Caco-2 (cell line): ENCODE measurements around the gene IDI2. TPM values are rescaled to one million over a fixed set of nuclear protein-coding genes. Genes with fewer than 3 reads are reported as not detected.

Experiments
- BruUV-seq: library from RNA; stranded (reverse); fragments of 400-500 nt; replicated peaks from 2 replicates; lab custom pipeline; 2021; lab: Mats Ljungman, UMichigan
- CTCF ChIA-PET: fragments of 300-600 bp; sonication (Branson Sonifier 250); formaldehyde crosslinking; loops from one replicate; lab custom pipeline; 2022; ENCODE audit warnings: antibody characterized with exemption; lab: Charles Lee
- POLR2A ChIA-PET: fragments of 300-600 bp; sonication (Branson Sonifier 250); formaldehyde crosslinking; loops from one replicate; lab custom pipeline; 2022; ENCODE audit warnings: antibody characterized with exemption; lab: Charles Lee
- DNase-seq, 2 experiments: peaks; one replicate each; pipeline versions ENCODE4 v3.0.0 to v3.0.0-alpha.2; 2020 to 2022
- H3K27me3 ChIP-seq: replicated peaks from 2 replicates; pipeline ENCODE4 v1.6.0; 2011; ENCODE audit warnings: low read length; ENCODE audit not compliant: control insufficient read depth, insufficient read depth
- H3K36me3 ChIP-seq: 2 replicates; pipeline ENCODE4 v1.5.1; 2011; ENCODE audit warnings: low read length; ENCODE audit not compliant: control insufficient read depth, insufficient read depth
- H3K4me1 ChIP-seq: fragments of 250-450 bp; sonication (Bioruptor Pico); 2 replicates; pipeline ENCODE4 v1.5.1; 2020; ENCODE audit warnings: mild to moderate bottlenecking
- H3K4me3 ChIP-seq: 2 replicates; pipeline ENCODE4 v1.5.1; 2011; ENCODE audit warnings: low read depth, mild to moderate bottlenecking, control low read depth, low read length
- H3K9me3 ChIP-seq: fragments of 250-450 bp; sonication (Bioruptor Pico); 2 replicates; pipeline ENCODE4 v1.5.1; 2020; ENCODE audit warnings: mild to moderate bottlenecking, moderate library complexity
- H3K27ac Mint-ChIP-seq: one replicate; pipeline ENCODE4 v1.8.0; 2022; ENCODE audit warnings: mixed read lengths; ENCODE audit not compliant: unreplicated experiment
- H3K27me3 Mint-ChIP-seq: one replicate; pipeline ENCODE4 v1.8.0; 2022; ENCODE audit warnings: mixed read lengths; ENCODE audit not compliant: insufficient read depth, unreplicated experiment
- H3K36me3 Mint-ChIP-seq: one replicate; pipeline ENCODE4 v1.8.0; 2022; ENCODE audit warnings: mild to moderate bottlenecking, mixed read lengths; ENCODE audit not compliant: insufficient read depth, unreplicated experiment
- H3K4me1 Mint-ChIP-seq: one replicate; pipeline ENCODE4 v1.8.0; 2022; ENCODE audit warnings: low read depth, mixed read lengths; ENCODE audit not compliant: unreplicated experiment
- H3K4me3 Mint-ChIP-seq: one replicate; pipeline ENCODE4 v1.8.0; 2022; ENCODE audit warnings: mild to moderate bottlenecking, moderate library complexity, mixed read lengths; ENCODE audit not compliant: unreplicated experiment
- H3K9me3 Mint-ChIP-seq: one replicate; pipeline ENCODE4 v1.8.0; 2022; ENCODE audit warnings: mixed read lengths; ENCODE audit not compliant: unreplicated experiment
- CTCF ChIP-seq, 2 experiments: fragments of 200-600 bp in 1 of 2; IDR thresholded peaks; 1 replicate in 1 of 2; 2 replicates in 1 of 2; pipeline versions ENCODE4 v1.5.1 to v1.8.0; 2011 to 2022; ENCODE audit warnings: antibody characterized with exemption in 1 of 2, control low read depth in 1 of 2, inconsistent platforms in 1 of 2, low read depth in 1 of 2, low read length in 1 of 2, mild to moderate bottlenecking in 1 of 2, moderate library complexity in 1 of 2; ENCODE audit not compliant: insufficient read depth in 1 of 2, severe bottlenecking in 1 of 2, unreplicated experiment in 1 of 2
- intact Hi-C: fragments of 100-400 bp; cut with micrococcal nuclease; formaldehyde crosslinking; loops from one replicate; pipeline ENCODE4 v1.10.0; 2022; ENCODE audit not compliant: unreplicated experiment
- total RNA-seq: library from RNA; stranded (reverse); gene quantifications from 2 replicates; pipeline ENCODE4 v1.2.3, GENCODE V29; 2022

Gene IDI2
- total RNA-seq, 1 experiment from 2014 or later, result not detected

DNA sequence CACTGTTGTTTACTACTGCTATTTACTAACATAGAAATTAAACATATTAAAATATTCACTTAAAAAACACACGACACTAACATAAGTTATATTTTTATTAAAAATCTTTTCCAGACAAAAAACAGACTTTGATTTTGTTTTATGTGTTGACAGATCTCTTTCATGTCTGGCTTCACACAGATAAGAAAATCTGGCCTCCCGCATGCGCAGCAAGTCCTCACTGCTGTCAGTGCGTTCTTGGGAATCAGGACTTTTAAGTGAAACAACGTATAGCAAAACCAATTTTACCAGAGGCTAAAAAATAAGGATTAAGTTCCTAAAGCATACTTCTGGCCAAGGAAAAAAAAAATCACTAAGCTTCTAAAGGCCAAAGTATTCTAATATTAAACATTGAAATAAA lies 24.5 kb upstream of the IDI2 start:
- H3K27me3 Mint-ChIP-seq, result no peaks in the 10 kb centered on the region
- peak in 1 of 2 experiments; percentile 58 for DNase-seq
- TF ChIP-seq CTCF (IDR thresholded peaks at IDR 0.05; ENCODE audit: insufficient read depth in 1 of 2, low read depth in 1 of 2, low read length in 1 of 2, severe bottlenecking in 1 of 2, unreplicated experiment in 1 of 2), result no peak
- H3K4me3 Mint-ChIP-seq, result peak overlapping the region; percentile 99
- BruUV-seq, result no TSS peak
- Histone ChIP-seq H3K4me3 (peak overlapping the region; percentile 80), H3K27me3 (no peaks in the 10 kb centered on the region), H3K4me1 (peaks cover 19% of the 10 kb centered on the region), H3K9me3 (no peaks in the 10 kb centered on the region), H3K36me3 (peaks cover 3% of the 10 kb centered on the region; the same call in 1 of the 2 replicates)
- H3K4me1 Mint-ChIP-seq, result peaks cover 20% of the 10 kb centered on the region
- H3K27ac Mint-ChIP-seq, result peak overlapping the region; percentile 96
- ChIA-PET CTCF (no interaction called here), POLR2A (interaction anchor here (1.0 to 3.5 kb wide), 4 partner anchors 15 to 63 kb away, joined by 3 to 73 read pairs (median 8); partner anchors contain the start of gene GTPBP4)
- H3K36me3 Mint-ChIP-seq, result peaks cover 88% of the 10 kb centered on the region
- intact Hi-C loops, result no loop called here
- no peaks in the 10 kb centered on the region for H3K9me3 Mint-ChIP-seq

DNA sequence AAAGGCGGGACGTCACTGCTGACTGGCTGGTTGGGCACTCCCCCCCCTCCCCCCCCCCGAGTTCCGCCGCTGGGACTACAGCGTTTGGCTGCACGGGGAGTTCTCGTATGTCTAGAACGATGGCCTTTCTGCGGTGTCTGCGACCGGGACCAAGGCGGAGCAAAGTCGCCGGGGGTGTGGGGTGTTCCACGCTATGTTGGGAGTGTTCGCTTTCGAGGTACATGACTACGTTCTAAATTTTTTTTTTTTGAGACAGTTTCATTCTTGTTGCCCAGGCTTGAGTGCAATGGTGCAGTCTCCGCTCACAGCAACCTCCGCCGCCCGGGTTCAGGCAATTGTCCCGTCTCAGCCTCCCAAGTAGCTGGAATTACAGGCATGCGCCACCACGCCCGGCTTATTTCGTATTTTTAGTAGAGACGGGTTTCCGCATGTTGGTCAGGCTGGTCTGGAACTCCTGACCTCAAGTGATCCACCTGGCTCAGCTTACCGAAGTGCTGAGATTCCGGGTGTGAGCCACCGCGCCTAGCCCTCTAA lies 23.8 kb upstream of the IDI2 start:
- Mint-ChIP-seq H3K27ac (peak overlapping the region; percentile 96), H3K4me3 (peak overlapping the region; percentile 99), H3K36me3 (peaks cover 88% of the 10 kb centered on the region), H3K9me3 (no peaks in the 10 kb centered on the region), H3K4me1 (peaks cover 26% of the 10 kb centered on the region), H3K27me3 (no peaks in the 10 kb centered on the region)
- H3K4me3 ChIP-seq, result peak overlapping the region; percentile 80
- ChIA-PET POLR2A (interaction anchor here (0.6 to 3.5 kb wide), 25 partner anchors 11 to 503 kb away, joined by 3 to 73 read pairs (median 4); partner anchors contain the start of genes GTPBP4 and LARP4B), CTCF (interaction anchor here (0.6 to 1.5 kb wide), 5 partner anchors 10 to 242 kb away, joined by 3 to 7 read pairs (median 3); no protein-coding TSS in a partner anchor)
- intact Hi-C loops, result loop anchor here (1.0 to 2.0 kb wide), 3 partner anchors 25 to 119 kb away; no protein-coding TSS in a partner anchor
- no TSS peak for BruUV-seq
- peaks cover 13% of the 10 kb centered on the region; the same call in 1 of the 2 replicates for H3K4me1 ChIP-seq
- TF ChIP-seq CTCF (IDR thresholded peaks at IDR 0.05; ENCODE audit: insufficient read depth in 1 of 2, low read depth in 1 of 2, low read length in 1 of 2, severe bottlenecking in 1 of 2, unreplicated experiment in 1 of 2), result no peak
- no peak for DNase-seq
- peaks cover 3% of the 10 kb centered on the region; the same call in 1 of the 2 replicates for H3K36me3 ChIP-seq
- no peaks in the 10 kb centered on the region for H3K27me3 ChIP-seq
- H3K9me3 ChIP-seq, result no peaks in the 10 kb centered on the region

- Mint-ChIP-seq H3K4me1 (peaks cover 31% of the 10 kb centered on the region), H3K27ac (peak within 1 kb of the TSS; percentile 96), H3K9me3 (no peaks in the 10 kb centered on the region), H3K36me3 (peaks cover 87% of the 10 kb centered on the region), H3K27me3 (no peaks in the 10 kb centered on the region), H3K4me3 (peak within 1 kb of the TSS; percentile 99)
- H3K4me1 ChIP-seq, result peaks cover 8% of the 10 kb centered on the region; the same call in 1 of the 2 replicates
- H3K4me3 ChIP-seq, result peak within 1 kb of the TSS; percentile 80
- intact Hi-C loops, result loop anchor here (1.0 to 2.0 kb wide), 3 partner anchors 26 to 119 kb away; no protein-coding TSS in a partner anchor
- no TSS peak for BruUV-seq
- no peaks in the 10 kb centered on the region for H3K27me3 ChIP-seq
- H3K9me3 ChIP-seq, result no peaks in the 10 kb centered on the region
- DNase-seq, result peak; percentile 100
- no peak for TF ChIP-seq CTCF (IDR thresholded peaks at IDR 0.05; ENCODE audit: insufficient read depth in 1 of 2, low read depth in 1 of 2, low read length in 1 of 2, severe bottlenecking in 1 of 2, unreplicated experiment in 1 of 2)
- POLR2A ChIA-PET, result interaction anchor here (0.6 to 3.5 kb wide), 27 partner anchors 11 to 502 kb away, joined by 3 to 73 read pairs (median 4); partner anchors contain the start of genes GTPBP4 and LARP4B
- CTCF ChIA-PET, result interaction anchor here (0.5 to 1.5 kb wide), 7 partner anchors 10 to 445 kb away, joined by 3 to 7 read pairs (median 3); no protein-coding TSS in a partner anchor
- peaks cover 3% of the 10 kb centered on the region; the same call in 1 of the 2 replicates for H3K36me3 ChIP-seq
These were observed 23.2 kb upstream of the IDI2 start, which contains the start of gene IDI1 for GRCh38 chr10:1048732-1049424. Gene IDI1, minus strand, starts transcription at chr10:1049119. Its CDS starts 116 bp downstream, at chr10:1049003.
